ENCODE data around the gene SPATA21.
"Not testable (repeated sequence)": the region's sequence is repeated elsewhere in the genome, so short reads cannot be mapped to it uniquely, and the experiment has no call there.

The SPATA21 gene

GRCh38 chr1:16436946-16437474 lies at the start of gene SPATA21:
Gene SPATA21 (minus strand): TSS chr1:16437424. CDS start chr1:16431371, 6,053 bp downstream.
- DNase-seq = no peak
- TF ChIP-seq POLR2A (IDR thresholded peaks at IDR 0.05; ENCODE audit: low read length) (no peak), GATA1 (IDR thresholded peaks at IDR 0.05; ENCODE audit: low read depth, low read length) (no peak)

DNA sequence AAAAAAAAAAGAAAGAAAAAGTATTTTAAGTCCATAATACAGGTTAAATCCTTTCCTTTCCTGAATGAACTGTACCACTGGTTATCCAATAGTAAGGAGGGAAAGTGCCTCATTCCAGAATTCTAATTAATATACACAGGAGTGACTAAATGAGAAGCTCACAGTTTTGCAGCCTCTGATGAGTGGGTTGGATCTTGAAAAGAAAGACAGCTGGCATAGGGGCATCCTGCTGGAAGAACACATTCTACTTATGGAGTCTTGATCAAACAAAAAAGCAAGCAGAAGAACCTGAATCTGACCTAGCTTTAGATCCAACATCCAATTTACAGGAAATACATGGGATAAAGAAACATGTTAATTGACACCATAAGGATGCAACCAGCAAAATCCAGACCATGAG lies 49.8 kb upstream of the SPATA21 start:
- DNase-seq = not testable (repeated sequence)

DNA sequence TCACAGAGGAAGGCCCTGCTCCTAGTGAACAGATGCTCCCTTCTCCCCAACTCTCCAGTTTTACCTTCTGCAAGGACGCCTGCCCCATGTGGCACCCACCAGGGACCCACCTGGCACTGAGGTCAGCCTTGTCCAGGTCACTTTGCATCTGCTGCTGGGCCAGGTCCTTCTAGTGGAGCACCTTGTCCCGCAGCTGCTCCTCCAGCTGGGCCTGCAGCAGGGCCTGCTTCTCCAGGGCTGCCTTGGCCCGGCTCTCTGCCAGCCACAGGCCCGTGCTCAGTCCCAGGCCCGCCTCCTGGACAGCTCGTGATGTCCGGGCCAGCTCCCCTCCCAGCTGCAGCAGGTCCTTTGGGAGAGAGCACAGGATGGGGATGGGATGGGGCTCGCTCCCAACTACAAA lies 49.1 kb upstream of the SPATA21 start:
- DNase-seq = not testable (repeated sequence)

- no peak for TF ChIP-seq POLR2A (IDR thresholded peaks at IDR 0.05; ENCODE audit: low read length)
- no peak for TF ChIP-seq GATA1 (IDR thresholded peaks at IDR 0.05; ENCODE audit: low read depth, low read length)
- DNase-seq = no peak
These were observed 47.7 kb upstream of the SPATA21 start for GRCh38 chr1:16484931-16485330.

GRCh38 chr1:16484501-16484835 lies 47.2 kb upstream of the SPATA21 start:
- no peak for DNase-seq
- TF ChIP-seq GATA1 (IDR thresholded peaks at IDR 0.05; ENCODE audit: low read depth, low read length) = no peak
- no peak for TF ChIP-seq POLR2A (IDR thresholded peaks at IDR 0.05; ENCODE audit: low read length)

- not testable (repeated sequence) for DNase-seq
These were observed 46.6 kb upstream of the SPATA21 start for GRCh38 chr1:16483639-16484500.

DNA sequence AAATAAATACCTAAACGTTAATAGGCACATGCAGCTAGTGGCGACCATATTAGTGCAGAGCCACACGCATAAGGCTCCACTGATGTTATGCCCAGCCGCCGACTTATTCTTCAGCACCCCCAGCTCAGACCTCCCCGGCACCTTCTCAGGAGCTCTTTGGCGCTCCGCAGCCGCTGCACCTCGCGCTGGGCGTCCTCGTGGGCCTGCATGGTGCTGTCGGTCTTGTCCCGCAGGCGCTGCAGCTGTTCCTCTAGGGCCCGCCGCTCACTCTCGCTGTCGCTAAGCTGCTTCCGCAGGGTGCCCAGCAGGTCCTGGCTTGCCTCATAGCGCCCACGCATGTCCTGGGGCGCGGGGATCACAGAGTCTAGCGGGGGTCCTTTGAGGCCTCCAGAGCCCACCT lies 45.9 kb upstream of the SPATA21 start:
- not testable (repeated sequence) for DNase-seq

- DNase-seq = no peak
- no peak for TF ChIP-seq GATA1 (IDR thresholded peaks at IDR 0.05; ENCODE audit: low read depth, low read length)
- TF ChIP-seq POLR2A (IDR thresholded peaks at IDR 0.05; ENCODE audit: low read length) = no peak
These were observed 40.9 kb upstream of the SPATA21 start for GRCh38 chr1:16478091-16478490.

DNA sequence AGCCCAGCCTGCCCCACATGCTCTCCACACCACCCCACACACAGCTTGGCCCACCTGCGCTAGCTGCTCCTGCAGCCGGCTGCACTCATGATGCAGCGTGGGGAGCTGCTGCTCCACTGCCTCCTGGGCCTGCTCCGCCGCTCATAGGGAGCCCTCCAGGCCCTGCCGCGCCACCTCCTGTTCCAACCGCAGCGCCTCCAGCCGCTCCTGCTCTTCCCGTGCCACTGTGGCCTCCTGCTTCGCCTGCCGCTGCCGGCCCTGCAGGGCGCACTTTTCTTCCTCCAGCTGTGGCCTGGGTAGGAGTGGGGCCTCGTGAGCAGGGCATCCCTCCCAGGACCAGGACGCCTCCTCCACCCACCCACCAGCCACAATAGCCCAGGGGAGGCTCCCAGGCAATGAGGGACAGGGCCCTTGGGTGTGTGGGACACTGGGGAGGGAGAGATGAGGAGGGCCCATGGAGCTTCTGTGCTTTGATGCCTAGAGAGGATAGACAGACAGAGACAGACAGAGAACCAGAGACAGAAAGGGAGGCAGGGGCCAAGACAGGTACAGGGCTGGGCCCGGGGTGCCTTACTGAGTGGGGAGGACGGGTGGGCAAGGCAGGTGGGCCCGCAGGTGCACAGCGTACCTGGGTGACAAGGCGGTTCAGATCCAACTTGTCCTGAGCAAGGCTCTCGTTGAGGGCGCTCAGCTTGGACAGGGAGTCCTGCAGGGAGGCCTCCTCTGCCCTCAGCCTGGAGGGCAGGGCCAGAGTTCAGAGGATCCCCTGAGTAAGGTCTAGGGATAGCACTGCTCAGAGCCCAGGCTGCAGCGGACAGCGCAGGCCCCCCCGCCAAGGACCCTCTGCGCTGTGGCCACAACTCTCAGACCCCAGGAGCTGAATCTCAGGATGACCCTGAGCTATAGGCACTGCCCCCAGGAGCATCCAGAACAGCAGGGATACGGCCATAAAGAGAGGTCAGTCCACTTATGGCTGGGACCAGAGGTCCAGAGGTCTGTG lies 38.8 kb upstream of the SPATA21 start:
- DNase-seq = not testable (repeated sequence)

GRCh38 chr1:16474891-16475290 lies 37.7 kb upstream of the SPATA21 start:
- not testable (repeated sequence) for DNase-seq

DNA sequence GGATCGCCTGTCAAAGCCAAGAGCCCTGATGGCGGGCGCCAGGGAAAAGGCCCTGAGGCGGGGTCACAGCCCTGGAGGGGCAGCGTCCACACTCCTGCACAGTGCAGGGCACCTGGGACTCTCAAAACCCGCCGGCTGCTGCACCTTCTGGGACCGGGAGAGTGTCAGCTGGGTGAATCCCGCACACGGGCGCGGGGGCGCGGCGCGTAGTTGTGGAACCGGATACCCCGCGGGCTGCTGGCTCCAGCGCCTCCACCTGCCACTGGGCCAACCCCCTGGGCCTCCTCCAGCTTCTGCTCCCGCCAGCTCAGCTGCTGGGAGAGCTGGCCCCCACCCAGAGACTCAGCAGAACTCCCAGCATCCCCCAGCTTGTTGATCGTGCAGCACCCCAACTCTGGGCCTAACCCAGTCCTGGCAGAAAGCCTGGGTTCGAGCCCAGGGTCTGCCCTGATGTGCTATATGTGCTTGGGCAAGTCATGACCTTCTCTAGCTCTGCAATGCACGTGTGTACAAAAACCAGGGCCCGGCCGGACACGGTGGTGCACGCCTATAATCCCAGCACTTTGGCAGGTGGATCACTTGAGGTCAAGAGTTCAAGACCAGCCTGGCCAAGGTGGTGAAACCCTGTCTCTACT lies 37.1 kb upstream of the SPATA21 start:
- DNase-seq = no peak
- TF ChIP-seq POLR2A (IDR thresholded peaks at IDR 0.05; ENCODE audit: low read length) = no peak
- no peak for TF ChIP-seq GATA1 (IDR thresholded peaks at IDR 0.05; ENCODE audit: low read depth, low read length)

DNA sequence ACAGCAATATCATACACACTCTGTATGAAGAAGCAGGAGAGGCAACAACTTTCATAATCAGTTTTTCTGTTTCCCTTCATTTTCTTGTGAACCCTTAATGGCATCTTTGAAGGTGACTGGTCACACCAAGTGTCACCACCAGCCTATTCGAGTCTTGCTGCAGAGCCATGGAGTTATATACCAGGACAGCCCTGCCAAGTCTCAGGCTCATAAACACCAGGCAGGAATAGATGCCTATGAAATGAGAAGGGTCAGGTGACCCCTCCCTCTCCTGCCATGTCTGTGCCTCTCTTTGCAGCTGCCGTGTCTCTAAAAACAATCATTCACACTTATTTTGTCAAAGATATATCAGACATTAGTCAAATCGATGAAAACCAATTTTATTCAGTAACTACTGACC lies 31.3 kb upstream of the SPATA21 start:
- TF ChIP-seq POLR2A (IDR thresholded peaks at IDR 0.05; ENCODE audit: low read length) (no peak), GATA1 (IDR thresholded peaks at IDR 0.05; ENCODE audit: low read depth, low read length) (no peak)
- no peak for DNase-seq

- no peak for TF ChIP-seq POLR2A (IDR thresholded peaks at IDR 0.05; ENCODE audit: low read length)
- TF ChIP-seq GATA1 (IDR thresholded peaks at IDR 0.05; ENCODE audit: low read depth, low read length) = no peak
- no peak for DNase-seq
These were observed 27.8 kb upstream of the SPATA21 start for GRCh38 chr1:16464917-16465625.

- TF ChIP-seq POLR2A (IDR thresholded peaks at IDR 0.05; ENCODE audit: low read length) = no peak
- no peak for TF ChIP-seq GATA1 (IDR thresholded peaks at IDR 0.05; ENCODE audit: low read depth, low read length)
- DNase-seq = no peak
These were observed 25.6 kb upstream of the SPATA21 start for GRCh38 chr1:16462773-16463330.
